NCI-H1694 treated with DMSO at 0.1 percent for 48 hours (cell line): ENCODE measurements around the gene EFNA2.
"Not testable (repeated sequence)": the region's sequence is repeated elsewhere in the genome, so short reads cannot be mapped to it uniquely, and the experiment has no call there.

Source experiments
- DNase-seq: peaks from one replicate; lab custom pipeline; 2025; lab: John Stamatoyannopoulos, UW

Gene EFNA2

DNA sequence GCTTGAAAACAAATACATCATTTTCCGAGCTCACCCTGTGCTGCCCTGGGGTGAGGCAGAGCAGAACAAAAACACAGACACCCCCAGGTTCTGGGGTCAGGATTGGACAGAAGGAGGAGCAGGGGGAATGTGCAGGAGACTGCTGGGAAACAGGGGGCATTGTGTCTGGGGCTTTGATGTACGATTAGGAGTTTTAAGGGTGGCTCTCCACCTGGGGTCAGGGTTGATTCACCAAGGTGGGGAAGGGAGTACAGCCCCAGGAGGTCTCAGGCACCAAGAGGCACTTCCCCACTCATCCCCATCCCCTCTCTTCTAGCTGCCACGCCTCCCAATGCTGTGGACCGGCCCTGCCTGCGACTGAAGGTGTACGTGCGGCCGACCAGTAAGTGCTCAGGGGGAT is 12.6 kb downstream of the EFNA2 start:
- no peak for DNase-seq

DNA sequence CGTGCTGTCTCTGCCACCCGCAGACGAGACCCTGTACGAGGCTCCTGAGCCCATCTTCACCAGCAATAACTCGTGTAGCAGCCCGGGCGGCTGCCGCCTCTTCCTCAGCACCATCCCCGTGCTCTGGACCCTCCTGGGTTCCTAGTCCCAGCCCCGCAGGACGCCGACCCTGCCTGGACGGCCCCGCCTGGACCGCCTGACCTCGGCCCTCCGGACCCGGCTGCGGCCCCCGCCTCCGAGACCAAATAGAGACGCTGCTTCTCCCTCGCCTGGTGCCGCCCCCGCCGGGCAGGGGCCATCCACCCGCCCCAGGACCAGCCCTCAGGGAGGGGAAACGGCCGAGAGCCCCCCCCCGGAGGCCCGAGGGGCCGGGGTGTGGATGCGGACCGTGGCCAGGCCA is 14.1 kb downstream of the EFNA2 start:
- no peak for DNase-seq

DNA sequence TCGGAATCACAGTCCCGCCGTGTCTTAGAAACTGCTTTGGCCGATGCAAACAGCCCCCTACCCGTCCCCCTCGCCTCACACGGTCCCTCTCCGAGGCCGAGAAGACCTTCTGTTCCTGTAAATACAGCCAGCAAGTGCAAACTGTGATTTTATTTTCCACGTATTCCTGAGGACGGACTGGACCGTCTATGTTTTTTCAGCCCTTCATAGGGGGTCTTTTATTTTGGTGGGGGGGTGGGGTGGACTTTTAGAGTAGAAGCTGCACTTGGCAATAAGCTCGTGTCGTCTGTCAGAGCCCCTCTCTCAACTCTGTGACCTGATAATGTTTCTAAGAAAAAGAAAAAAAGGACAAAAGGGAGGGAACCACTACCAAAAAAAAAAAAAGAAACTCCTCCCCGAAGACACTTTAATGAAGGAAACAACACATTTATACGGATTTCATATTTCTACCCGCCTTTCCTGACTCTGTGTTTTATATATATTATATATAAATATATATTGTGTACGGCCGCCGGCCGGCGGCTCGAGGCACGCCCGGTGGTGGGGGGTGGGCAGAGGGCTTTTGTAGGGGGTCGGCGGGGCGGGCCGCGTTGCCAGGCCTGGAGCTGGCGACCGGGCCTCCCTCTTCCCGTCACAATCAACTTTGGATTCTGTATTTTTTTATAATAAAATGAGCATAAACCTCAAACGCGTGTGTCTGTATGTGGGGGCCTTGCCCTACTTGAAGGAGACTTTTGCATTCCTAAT is 15.2 kb downstream of the EFNA2 start:
- no peak for DNase-seq

DNA sequence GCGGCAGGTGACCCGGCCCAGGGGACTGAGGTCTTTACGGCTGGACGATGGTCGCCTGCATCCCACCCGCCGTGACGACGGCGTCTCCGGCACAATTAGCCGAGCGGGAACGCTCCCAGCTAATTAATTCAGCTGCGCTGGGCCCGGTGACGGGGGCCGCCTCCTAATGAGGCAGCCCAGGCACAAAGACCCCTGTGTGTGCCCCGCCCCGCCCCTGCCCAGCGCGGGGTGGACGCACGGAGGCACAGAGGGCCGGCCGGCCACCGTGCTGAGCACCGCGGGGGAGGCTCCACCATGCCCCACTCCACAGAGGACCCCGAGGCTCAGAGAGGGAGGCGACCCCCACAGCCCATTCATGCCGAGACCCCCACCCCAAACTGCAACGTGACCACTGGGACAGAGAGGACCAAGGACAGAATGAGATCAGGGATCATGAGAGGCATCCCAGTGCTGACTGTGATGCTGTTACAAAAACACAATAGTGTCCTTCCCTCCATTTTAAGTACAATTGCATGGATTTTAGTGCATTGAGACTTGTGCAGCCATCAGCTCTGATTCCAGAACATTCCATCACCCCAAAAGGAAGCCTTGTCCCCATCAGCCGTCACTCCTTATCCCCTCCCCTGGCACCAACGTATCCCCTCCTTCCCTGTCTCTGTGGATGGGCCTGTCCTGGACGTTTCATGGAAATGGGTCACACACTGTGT is 17.0 kb downstream of the EFNA2 start:
- no peak for DNase-seq

DNA sequence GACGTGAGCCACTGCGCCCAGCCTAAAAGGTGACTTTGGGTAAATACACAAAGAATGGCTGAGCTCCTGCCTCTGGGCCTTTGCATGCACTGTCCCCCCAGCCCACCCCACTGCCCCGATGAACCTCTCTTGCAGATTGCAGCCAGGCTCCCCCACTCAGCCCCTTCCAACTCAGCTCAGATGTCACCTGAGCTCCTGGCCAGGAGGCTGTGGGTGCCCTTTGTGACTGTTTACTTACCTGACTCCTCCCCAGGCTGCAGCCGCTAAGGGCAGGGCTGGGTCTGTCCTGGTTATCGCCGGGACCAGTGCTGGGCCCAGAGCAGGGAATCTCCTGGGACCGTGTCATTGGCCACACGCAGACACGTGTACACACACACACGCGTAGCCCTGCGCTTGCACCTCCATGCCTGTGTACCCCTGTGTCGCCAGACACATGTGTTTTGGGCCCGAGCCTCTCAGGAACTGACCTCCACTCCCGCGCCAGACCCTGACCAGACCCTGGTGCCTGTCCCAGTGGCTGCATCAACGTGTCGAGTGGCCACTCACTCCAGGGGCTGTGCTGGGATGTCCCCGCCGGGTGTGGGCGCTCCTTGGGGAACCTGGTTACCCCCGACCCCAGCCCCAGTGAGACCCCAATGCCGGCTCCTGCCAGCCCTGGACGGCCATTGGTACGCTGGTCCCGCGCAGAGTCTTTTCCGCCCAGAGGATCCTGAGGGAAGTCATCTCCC is 18.7 kb downstream of the EFNA2 start:
- no peak for DNase-seq

DNA sequence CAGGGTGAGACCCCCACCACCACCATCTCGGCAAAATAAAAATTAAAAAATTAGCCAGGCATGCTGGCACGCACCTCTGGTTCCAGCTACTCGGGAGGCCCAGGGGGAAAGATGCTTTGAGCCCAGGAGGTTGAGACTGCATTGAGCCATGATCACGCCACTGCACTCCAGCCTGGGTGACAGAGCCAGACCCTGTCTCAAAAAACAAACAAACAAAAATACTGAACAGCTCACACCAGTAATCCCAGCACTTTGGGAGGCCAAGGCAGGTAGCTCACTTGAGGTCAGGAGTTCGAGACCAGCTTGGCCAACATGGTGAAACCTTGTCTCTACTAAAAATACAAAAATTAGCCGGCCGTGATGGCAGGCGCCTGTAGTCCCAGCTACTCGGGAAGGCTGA is 19.7 kb downstream of the EFNA2 start:
- not testable (repeated sequence) for DNase-seq

DNA sequence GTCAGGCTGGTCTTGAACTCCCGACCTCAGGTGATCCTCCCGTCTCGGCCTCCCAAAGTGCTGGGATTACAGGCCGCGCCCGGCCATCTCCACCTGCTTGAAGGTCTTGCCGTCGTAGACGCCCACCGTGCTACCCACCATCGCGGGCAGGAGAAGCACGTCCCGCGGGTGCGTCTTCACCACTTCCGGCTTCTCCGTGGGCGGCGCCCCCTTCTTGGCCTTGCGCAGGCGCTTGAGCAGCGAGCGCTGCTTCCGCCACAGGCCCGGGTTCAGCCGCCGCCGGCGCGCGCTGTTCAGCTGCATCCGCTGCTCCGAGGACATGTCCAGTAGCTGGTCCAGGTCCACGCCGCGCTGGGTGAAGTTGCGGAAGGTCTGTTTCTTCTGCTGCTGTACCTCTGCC is 21.6 kb downstream of the EFNA2 start:
- no peak for DNase-seq

DNA sequence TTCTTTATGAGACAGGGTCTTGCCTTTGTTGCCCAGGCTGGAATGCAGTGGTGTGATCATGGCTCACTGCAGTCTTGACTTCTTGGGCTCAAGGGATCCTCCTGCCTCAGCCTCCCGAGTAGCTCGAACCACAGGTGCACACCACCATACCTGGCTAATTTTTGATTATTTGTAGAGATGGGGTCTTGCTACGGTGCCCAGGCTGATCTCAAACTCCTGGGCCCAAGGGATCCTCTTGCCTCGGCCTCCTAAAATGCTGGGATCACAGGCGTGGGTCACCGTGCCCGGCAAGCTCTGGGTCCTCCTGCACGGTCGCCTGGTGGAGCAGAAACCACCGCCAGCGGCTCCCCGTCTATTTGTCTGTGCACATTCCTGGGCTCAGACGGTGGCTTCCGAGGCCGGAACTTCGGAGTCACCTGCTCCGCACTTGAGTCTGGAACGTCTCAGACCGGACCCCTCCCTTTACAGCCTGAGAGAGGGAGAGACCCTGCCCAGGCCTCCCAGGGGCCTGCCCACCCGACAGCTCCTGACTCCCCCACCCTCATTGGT is 22.2 kb downstream of the EFNA2 start:
- no peak for DNase-seq

DNA sequence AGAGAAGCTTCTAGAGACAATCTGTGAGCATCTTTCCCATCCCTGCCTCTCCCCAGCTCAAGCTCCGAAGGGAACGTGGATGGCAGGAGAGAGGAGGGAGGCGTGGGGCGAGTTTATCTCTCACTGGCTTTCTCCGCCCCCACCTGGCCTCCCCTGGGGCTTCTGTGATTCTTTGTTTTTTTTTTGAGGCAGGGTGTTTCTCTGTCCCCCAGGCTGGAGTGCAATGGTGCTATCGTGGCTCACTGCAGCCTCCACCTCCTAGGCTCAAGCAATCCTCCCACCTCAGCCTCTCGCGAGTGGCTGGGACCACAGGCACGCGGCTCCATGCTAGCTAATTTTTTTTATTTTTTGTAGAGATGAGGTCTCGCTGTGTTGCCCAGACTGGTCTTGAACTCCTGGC is 23.0 kb downstream of the EFNA2 start:
- DNase-seq, result no peak

DNA sequence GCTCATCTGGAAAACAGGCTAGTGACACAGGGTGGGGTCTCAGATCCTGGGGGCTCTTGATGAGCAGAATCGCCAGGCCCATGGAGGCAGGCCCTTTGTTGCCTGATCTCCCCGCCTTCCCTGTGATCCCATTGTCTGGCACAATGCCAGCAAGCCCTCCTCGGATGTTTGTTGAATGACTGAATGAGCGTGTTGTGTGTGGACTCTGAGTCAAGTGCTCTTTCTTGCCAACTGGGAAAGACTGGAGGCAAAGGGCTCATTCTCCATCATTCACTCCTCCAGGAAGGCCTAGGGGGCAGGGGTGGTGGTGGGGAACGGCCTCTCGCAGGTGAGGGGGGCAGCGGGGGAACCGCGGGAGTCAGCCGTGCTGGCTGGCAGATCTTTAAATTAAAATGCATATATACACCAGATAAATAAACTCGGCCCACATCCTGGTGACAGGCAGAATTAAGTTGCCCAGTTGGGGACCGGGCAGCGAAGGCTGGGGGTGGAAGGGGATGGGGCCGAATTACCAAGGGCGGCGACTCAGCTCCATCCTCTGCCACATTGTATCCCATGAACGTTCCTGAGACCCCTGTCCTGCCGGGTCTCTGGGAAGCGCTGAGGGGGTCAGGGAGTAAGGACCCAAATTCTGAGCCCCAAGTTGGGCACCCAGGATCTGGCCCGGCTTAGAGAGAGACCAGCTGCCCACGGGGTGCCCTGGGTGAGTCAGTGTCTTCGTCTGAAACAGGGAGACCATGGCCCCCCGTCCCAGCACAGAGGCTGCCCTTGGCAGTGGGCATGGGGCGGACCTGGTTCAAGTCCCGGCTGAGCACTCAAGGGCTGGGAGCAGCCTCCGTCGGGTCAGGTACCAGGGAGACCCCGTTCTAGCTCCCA is 24.5 kb downstream of the EFNA2 start:
- DNase-seq, result no peak

DNA sequence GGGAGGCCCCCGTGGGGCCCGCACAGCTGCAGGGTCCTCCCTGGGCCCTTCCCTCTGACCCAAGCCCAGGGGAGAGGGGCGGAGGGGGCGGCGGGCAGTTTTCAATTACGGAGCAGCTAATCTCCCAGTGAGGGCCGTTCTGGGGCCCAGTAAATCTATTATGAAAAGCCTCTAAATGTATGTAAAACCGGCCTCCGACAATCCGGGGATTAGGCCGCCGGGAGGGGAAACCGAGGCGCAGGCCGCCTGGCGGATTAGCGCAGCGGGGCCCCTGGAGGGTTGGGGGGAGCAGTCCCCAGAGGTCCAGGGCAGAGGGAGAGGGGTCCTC is 25.1 kb downstream of the EFNA2 start:
- DNase-seq, result no peak

DNA sequence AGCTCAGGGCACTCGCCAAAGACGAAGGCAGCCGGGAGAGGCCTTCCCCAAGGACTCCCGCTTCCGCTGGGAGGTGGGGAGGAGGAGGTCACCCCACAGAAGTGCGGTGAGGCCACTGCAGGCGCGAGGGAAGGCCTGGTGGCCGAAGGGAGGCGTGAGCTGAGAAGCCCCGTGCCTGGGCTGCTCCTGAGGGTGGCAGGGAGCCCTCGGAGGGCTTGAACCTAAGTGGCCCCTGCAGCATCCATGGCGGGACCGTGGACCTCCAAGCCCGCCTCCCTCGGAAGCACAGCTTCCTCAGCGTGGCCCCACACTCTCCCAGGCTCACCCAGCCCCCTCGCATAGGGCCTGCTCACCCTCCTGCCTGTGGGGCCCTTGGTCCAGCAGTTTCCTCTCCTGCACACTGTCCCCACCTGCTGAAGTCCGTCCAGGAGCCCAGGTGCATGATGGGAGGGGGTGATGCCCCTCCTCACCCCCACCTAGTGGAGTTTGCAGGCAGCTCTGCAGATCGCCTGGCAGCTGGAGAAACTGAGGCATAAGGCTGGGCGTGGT is 25.9 kb downstream of the EFNA2 start:
- no peak for DNase-seq

DNA sequence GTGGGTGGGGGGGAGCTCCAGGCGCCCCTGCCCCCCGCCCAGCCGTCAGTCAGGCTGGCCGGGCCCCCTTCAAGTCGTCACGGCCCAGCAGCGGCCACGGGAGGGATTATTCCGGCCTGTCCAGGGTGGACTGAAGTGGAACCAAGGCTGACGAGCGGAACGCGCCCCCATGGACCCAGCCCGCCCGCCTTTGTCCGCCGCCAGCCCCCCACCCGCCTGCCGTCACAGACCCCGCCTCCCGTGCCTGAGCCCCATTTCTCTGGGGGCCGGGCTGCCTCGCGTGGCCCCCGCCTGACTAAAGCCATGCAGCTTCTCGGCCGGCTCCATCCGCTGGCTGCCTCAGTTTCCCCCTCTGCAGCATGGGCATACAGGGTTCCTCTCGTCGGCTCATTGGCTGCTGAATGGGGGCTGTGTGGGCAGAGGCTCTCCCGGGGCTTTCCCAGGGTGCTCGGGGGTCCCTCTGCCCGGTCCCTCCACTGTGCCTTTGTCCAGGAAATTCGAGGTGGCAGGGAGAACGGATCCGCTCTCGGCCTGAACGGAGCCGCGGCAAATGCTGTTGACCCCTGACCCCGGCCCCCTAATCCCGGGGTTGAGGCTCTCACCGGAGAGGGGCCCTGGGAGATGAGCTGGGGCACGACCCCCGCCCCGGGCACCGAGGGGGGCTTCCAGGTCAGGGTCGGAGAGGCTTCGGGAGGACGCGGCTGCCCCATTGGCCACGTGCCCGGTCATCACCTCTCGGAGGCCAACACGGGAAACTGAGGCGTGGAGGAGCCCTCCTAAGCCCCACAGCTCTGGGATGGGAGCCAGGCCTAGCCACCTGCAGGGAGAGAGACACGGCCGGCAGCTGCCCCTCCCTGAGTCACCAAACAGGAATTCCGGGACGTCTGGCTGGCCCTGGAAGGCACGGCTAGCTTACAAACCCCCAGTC is 27.4 kb downstream of the EFNA2 start:
- DNase-seq, result no peak

DNA sequence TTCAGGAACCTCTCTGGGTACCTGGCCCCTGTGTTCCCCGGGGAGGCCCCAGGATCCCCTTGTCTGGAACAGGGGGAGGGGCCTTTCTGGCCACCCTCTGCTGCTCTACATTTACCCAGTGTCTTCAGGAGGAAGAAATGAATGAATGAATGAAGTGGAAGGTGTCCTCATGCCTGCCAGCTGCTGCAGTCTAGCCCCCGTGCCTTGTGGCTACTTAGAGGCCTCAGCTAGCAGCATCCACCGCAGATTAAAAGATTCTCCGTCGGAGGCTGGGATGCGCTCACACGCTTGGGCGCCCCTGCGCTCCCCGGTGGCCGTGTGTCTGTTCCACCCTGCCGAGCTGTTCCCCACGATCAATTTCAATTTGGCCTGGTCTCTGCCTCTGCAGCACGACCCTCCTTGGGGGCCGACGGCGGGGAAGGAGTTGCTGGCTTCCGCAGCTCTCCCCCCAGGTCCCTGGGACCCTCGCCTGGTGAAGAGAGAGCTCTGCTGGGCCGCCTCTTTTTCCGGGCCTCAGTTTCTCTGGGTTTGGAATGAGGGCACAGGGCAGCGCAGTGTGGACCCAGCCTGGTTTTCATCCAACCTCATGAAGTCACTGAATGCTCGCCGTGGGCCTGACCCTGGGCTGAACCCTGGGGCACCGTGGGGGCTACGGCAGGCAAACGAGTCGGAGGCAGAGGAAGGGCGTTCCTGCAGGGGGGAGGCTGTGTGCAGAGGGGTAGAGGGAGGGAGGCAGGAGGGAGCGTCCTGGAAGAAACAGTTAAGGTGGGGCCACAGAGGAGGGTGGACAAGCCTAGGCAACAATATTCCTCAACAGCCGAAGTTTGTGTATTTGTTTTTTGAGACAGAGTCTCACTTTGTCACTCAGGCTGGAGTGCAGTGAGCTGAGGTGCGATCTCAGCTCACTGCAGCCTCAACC is 28.3 kb downstream of the EFNA2 start:
- DNase-seq, result no peak

DNA sequence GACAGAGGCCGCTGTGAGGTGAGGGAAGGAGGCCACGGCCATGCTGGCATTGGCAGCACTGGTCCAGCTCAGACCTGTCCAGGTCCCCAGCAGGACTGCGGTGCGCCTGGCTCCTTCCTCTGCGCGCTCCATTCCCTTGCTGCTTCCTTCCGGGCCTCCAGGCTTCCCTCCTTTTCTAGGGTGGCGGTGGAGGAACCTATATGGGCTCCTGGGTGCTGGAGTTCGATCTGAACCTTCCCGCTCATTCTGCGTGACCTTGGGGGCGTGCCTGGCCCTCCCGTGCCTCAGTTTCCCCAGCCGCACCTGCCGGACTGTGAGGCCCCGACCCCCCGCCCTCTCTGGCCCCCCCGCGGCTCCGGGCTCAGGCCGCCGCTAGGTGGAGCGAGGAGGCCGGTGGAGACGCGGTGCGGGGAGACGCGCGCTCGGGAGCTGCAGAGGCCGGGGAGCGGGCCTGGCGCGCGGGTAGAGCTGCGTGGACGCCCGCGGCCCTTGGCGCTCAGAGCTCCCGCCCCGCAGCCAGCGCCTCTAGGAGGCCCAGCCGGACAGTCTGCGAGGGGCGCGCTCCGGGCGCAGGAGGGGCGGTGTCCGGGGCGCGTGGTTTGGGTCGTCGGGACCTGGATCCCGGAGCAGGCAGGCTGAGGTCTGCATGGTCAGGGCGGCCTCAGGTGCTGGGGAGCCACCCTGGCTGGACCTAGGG is 29.9 kb downstream of the EFNA2 start:
- DNase-seq, result no peak

DNA sequence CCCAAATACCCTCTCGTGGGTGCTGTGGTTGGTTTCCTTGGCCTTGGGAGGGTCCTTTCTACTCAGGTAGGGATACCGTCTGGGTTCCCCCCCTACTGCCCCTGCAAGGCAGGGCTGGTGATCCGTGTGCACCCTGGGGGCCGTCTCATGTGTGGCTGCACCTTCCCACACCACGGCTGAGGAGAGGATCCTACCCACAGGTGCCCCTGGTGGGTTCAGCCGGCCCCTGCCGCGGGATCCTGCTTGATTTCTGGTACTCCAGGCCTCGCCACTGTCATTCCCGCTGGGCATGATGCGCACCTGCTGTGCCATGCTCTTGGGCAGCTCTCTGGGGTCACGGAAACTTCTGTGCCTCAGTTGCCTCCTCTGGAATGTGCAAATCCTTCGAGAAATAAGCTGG is 30.8 kb downstream of the EFNA2 start:
- DNase-seq, result no peak

DNA sequence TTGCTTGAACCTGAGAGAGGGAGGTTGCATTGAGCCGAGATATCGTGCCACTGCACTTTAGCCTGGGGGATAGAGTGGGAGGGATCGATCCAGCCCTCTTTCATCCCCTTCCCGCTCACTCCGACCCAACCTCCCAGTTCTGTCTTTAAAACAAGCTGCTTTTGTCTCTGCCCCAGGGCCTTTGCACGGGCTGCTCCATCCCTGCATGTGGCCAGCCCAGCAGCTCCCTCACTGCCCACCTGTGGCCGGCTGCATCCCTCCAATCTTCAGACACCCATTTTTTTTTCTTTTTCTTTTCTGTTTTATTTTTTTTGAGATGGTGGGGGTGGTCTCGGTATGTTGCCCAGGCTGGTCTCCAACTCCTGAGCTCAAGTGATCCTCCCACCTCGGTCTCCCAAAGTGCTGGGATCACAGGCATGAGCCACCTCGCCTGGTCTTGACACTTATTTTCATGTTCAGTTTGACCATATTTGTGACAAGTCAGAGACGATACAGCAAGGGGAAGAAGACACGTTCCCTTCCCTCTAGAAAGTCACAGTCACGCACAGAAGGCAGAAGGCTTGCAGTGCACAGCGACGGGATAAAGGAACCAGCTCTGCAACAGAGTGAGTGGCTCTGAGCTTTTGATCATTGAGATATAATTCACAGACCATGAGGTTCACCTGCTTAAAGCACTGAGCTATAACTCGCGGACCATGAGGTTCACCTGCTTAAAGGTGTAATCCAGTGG is 31.8 kb downstream of the EFNA2 start:
- DNase-seq, result no peak
